GM12878 (cell line): ENCODE data around the gene FITM1. TPM values are rescaled to one million over a fixed set of nuclear protein-coding genes. Genes with fewer than 3 reads are reported as not detected.

ENCODE experiments used
- ATAC-seq: fragments of 200-7000 bp; cut with Tn5 transposase; 3 replicates; pipeline ENCODE4 v1.9.1; 2020; ENCODE audit warnings: mild to moderate bottlenecking, moderate library complexity
- BruUV-seq: library from RNA; stranded (reverse); fragments of 400-500 nt; replicated peaks from 2 replicates; lab custom pipeline; 2021; lab: Mats Ljungman, UMichigan
- CTCF ChIA-PET: fragments of 300-600 bp; sonication (Branson Sonifier 250); formaldehyde crosslinking; extraction: SDS; loops from one replicate; lab custom pipeline; 2021; ENCODE audit warnings: inconsistent platforms; lab: Yijun Ruan, JAX
- POLR2A ChIA-PET: fragments of 350-600 bp; formaldehyde crosslinking; extraction: SDS; loops from one replicate; lab custom pipeline; 2021; ENCODE audit warnings: inconsistent platforms; lab: Charles Lee
- RAD21 ChIA-PET: fragments of 300-600 bp; sonication (Branson Sonifier 250); formaldehyde crosslinking; loops from one replicate; lab custom pipeline; 2023; ENCODE audit warnings: antibody characterized with exemption; ENCODE audit not compliant: unreplicated experiment; lab: Charles Lee
- SMC1A ChIA-PET: fragments of 300-600 bp; sonication (Branson Sonifier 250); formaldehyde crosslinking; loops from one replicate; lab custom pipeline; 2023; ENCODE audit not compliant: unreplicated experiment, uncharacterized antibody; lab: Charles Lee
- DNase-seq: peaks from one replicate; pipeline ENCODE4 v3.0.0-alpha.2; 2011; ENCODE audit warnings: low read depth, low spot score
- FAIRE-seq: peaks from 3 replicates; lab custom pipeline; 2011; peaks lifted over from hg19 to GRCh38; lab: Jason Lieb, UNC
- H2AFZ ChIP-seq: 2 replicates; pipeline ENCODE4 v1.6.0; 2011; ENCODE audit warnings: low read depth, low read length, control low read depth; ENCODE audit not compliant: control insufficient read depth
- H3K27ac ChIP-seq: 2 replicates; pipeline ENCODE4 v1.5.1; 2011; ENCODE audit warnings: control low read depth; ENCODE audit not compliant: control insufficient read depth, insufficient read depth
- H3K27me3 ChIP-seq, 2 experiments: replicated peaks in 1 of 2; 2 replicates each; pipeline versions ENCODE4 v1.6.0 to v1.6.1; 2011; ENCODE audit warnings: low read length in 1 of 2; ENCODE audit not compliant: control insufficient read depth in 2 of 2, insufficient read depth in 2 of 2
- H3K36me3 ChIP-seq, 2 experiments: 2 replicates each; pipeline ENCODE4 v1.5.1; 2011; ENCODE audit warnings: low read length in 1 of 2; ENCODE audit not compliant: control insufficient read depth in 2 of 2, insufficient read depth in 2 of 2
- H3K4me1 ChIP-seq: 2 replicates; pipeline ENCODE4 v1.6.1; 2011; ENCODE audit warnings: mild to moderate bottlenecking, low read length, moderate library complexity, mixed read lengths; ENCODE audit not compliant: control insufficient read depth, insufficient read depth
- H3K4me2 ChIP-seq: 2 replicates; pipeline ENCODE4 v1.6.0; 2011; ENCODE audit warnings: control low read depth; ENCODE audit not compliant: control insufficient read depth, insufficient read depth
- H3K4me3 ChIP-seq: fragments of 200-600 bp; sonication (generic); 2 replicates; pipeline ENCODE4 v1.5.1; 2016
- H3K79me2 ChIP-seq: 2 replicates; pipeline ENCODE4 v1.6.0; 2011; ENCODE audit warnings: low read length; ENCODE audit not compliant: control insufficient read depth, insufficient read depth
- H3K9ac ChIP-seq: 2 replicates; pipeline ENCODE4 v1.8.0; 2011; ENCODE audit warnings: low read length, control low read depth, mixed read lengths; ENCODE audit not compliant: control insufficient read depth, insufficient read depth
- H3K9me3 ChIP-seq: replicated peaks from 3 replicates; pipeline ENCODE4 v1.5.1; 2011; ENCODE audit warnings: mild to moderate bottlenecking, low read length; ENCODE audit not compliant: control insufficient read depth, insufficient read depth
- H4K20me1 ChIP-seq: 2 replicates; pipeline ENCODE4 v1.6.0; 2011; ENCODE audit not compliant: control insufficient read depth, insufficient read depth
- EED ChIP-seq: sonication (generic); IDR thresholded peaks from 2 replicates; pipeline ENCODE4 v1.6.1; 2016; ENCODE audit warnings: antibody characterized with exemption, low read depth
- MTA2 ChIP-seq: fragments of 450-650 bp; IDR thresholded peaks from 2 replicates; pipeline ENCODE4 v1.6.1; 2016; ENCODE audit warnings: low read depth, mild to moderate bottlenecking, moderate library complexity
- ZNF217 ChIP-seq: fragments of 450-650 bp; IDR thresholded peaks from 2 replicates; pipeline ENCODE4 v1.6.1; 2017; ENCODE audit warnings: antibody characterized with exemption, mild to moderate bottlenecking
- WGBS: methylation state at CpG from one replicate; pipeline ENCODE4 v1.1.6; 2016; ENCODE audit warnings: low lambda C conversion rate; ENCODE audit not compliant: insufficient replicate concordance, insufficient coverage; ENCODE audit errors: missing lambda C conversion rate; 5-methylcytosine and 5-hydroxymethylcytosine counted together
- in situ Hi-C: fragments of 300-500 bp; cut with MboI; formaldehyde crosslinking; loops from 9 replicates; pipeline ENCODE4 v1.14.3; 2018; ENCODE audit warnings: mixed read lengths
- intact Hi-C: fragments of 100-400 bp; cut with micrococcal nuclease; formaldehyde crosslinking; loops from one replicate; pipeline ENCODE4 v1.14.2; 2022; ENCODE audit not compliant: unreplicated experiment
- polyA plus RNA-seq, 11 experiments: library from polyadenylated mRNA; depleted of rRNA in 4 of 11; unstranded in 6 of 11; stranded (reverse) in 5 of 11; fragments of >200 nt; fragmentation: Nextera tagmentation in 4 of 11; fragmentation: Illumina TruSeq in 1 of 11; extraction: Ambion mirVana in 4 of 11; extraction: Trizol in 1 of 11; gene quantifications; 1 replicate in 1 of 11; 2 replicates in 10 of 11; pipeline versions ENCODE4 v1.2.1 to v1.2.3, GENCODE V29; 2011 to 2016; ENCODE audit warnings: inconsistent platforms in 2 of 11, missing spikeins in 2 of 11, low read depth in 1 of 11
- total RNA-seq, 4 experiments: library from RNA; depleted of rRNA in 3 of 4; stranded (reverse); fragments of >200 nt in 3 of 4; fragmentation: Illumina TruSeq in 1 of 4; extraction: Trizol in 1 of 4; gene quantifications; 2 replicates each; pipeline versions ENCODE4 v1.2.1 to v1.2.3, GENCODE V29; 2013 to 2021
- TF ChIP-seq, protein P1 (sequence below): fragments of 450-650 bp; formaldehyde crosslinking; IDR thresholded peaks from 2 replicates; pipeline ENCODE4 v1.4.0; 2022; ENCODE audit warnings: mild to moderate bottlenecking, moderate library complexity
- TF ChIP-seq, protein P2 (sequence below): fragments of 150-350 bp; IDR thresholded peaks from 2 replicates; pipeline ENCODE4 v1.6.1; 2014; ENCODE audit warnings: mild to moderate bottlenecking, low read depth, low read length
- TF ChIP-seq, protein P3 (sequence below): IDR thresholded peaks from 2 replicates; pipeline ENCODE4 v1.6.1; 2011; ENCODE audit warnings: low read depth, mild to moderate bottlenecking, low read length, moderate library complexity, borderline replicate concordance; ENCODE audit errors: extremely low read depth
- TF ChIP-seq, protein P4 (sequence below): IDR thresholded peaks from 2 replicates; pipeline ENCODE4 v1.6.1; 2011; ENCODE audit warnings: borderline replicate concordance, low read depth, mild to moderate bottlenecking, moderate library complexity, mixed read lengths, low read length; ENCODE audit not compliant: insufficient read depth; ENCODE audit errors: extremely low read length
- TF ChIP-seq, protein P5 (sequence below): IDR thresholded peaks from 2 replicates; pipeline ENCODE4 v1.6.1; 2012; ENCODE audit warnings: low read depth, low read length, improper control_type of control experiment
- TF ChIP-seq, protein P6 (sequence below): fragments of 450-650 bp; IDR thresholded peaks from 2 replicates; pipeline ENCODE4 v1.6.1; 2016; ENCODE audit warnings: mild to moderate bottlenecking
- TF ChIP-seq, protein P7 (sequence below): fragments of 450-650 bp; conservative IDR thresholded peaks from 2 replicates; pipeline ENCODE4 v1.6.1; 2017; ENCODE audit warnings: mild to moderate bottlenecking, moderate library complexity

Gene FITM1
- total and polyA plus RNA-seq, 10 of the 15 experiments (the other 5 are each of a cell fraction or from before 2014, with no cell fraction given) = 0.11 to 1.9 (median 0.45) TPM; not detected in 2

DNA sequence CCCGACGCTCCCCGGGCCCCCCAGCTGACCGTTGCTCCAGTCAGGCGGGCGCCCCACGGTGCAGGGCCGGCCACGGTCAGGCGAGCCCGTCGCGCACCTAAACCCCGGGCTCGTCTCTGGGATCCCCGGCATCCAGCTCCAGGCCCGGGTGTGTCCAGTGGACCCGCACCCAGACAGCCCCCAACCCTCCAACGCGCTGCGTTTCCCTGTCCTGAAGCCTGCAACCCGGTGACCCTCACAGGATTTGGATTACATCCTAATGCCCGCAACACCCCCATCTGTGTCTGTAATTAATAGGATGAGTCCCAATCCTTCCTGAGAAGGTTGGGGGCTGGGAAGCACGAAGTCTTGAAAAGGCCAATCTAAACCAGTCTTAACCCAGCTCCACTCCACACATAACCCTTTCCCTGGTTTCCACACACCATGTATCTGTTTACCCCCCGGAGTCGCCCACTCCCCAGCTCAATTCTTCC is 48.7 kb upstream of the FITM1 start:
- H3K9me3 ChIP-seq = no peaks in the 10 kb centered on the region
- peak overlapping the region; percentile 83 for H3K4me2 ChIP-seq
- ChIA-PET RAD21 (interaction anchor here (1.5 to 4.6 kb wide), 6 partner anchors 10 to 79 kb away, joined by 3 to 39 read pairs (median 14); partner anchors contain the start of genes CARMIL3, DCAF11, IRF9 and NRL), CTCF (interaction anchor here (0.6 to 4.9 kb wide), 10 partner anchors 7 to 226 kb away, joined by 3 to 71 read pairs (median 5); partner anchors contain the start of genes CHMP4A, CIDEB, PCK2 and PSME2), SMC1A (interaction anchor here (0.9 to 5.2 kb wide), 4 partner anchors 10 to 80 kb away, joined by 4 to 51 read pairs (median 10); partner anchors contain the start of gene PCK2), POLR2A (interaction anchor here (0.9 to 4.2 kb wide), 11 partner anchors 10 to 161 kb away, joined by 3 to 33 read pairs (median 6); partner anchors contain the start of genes CHMP4A, CPNE6, DCAF11 and NRL)
- intact Hi-C loops = no loop called here
- peak overlapping the region; percentile 78 for H2AFZ ChIP-seq
- in situ Hi-C loops = no loop called here
- ATAC-seq (no peak), FAIRE-seq (no peak), DNase-seq (no peak)
- H3K36me3 ChIP-seq = no peaks in the 10 kb centered on the region
- H3K9ac ChIP-seq = no peak overlapping the region; the same call in 1 of the 2 replicates
- H3K4me3 ChIP-seq = peak overlapping the region; percentile 63; the same call in 1 of the 2 replicates
- WGBS = 35% methylated on average over 14 of the region's 26 CpGs
- H3K27me3 ChIP-seq = no peaks in the 10 kb centered on the region
- BruUV-seq = no TSS peak
- H3K79me2 ChIP-seq = no peaks in the 10 kb centered on the region
- H3K4me1 ChIP-seq = peaks cover 13% of the 10 kb centered on the region
- H4K20me1 ChIP-seq = no peaks in the 10 kb centered on the region
- no peak overlapping the region; the same call in 1 of the 2 replicates for H3K27ac ChIP-seq
- TF ChIP-seq EED (no peak), ZNF217 (no peak), MTA2 (no peak)
- TF ChIP-seq, protein P1, sequence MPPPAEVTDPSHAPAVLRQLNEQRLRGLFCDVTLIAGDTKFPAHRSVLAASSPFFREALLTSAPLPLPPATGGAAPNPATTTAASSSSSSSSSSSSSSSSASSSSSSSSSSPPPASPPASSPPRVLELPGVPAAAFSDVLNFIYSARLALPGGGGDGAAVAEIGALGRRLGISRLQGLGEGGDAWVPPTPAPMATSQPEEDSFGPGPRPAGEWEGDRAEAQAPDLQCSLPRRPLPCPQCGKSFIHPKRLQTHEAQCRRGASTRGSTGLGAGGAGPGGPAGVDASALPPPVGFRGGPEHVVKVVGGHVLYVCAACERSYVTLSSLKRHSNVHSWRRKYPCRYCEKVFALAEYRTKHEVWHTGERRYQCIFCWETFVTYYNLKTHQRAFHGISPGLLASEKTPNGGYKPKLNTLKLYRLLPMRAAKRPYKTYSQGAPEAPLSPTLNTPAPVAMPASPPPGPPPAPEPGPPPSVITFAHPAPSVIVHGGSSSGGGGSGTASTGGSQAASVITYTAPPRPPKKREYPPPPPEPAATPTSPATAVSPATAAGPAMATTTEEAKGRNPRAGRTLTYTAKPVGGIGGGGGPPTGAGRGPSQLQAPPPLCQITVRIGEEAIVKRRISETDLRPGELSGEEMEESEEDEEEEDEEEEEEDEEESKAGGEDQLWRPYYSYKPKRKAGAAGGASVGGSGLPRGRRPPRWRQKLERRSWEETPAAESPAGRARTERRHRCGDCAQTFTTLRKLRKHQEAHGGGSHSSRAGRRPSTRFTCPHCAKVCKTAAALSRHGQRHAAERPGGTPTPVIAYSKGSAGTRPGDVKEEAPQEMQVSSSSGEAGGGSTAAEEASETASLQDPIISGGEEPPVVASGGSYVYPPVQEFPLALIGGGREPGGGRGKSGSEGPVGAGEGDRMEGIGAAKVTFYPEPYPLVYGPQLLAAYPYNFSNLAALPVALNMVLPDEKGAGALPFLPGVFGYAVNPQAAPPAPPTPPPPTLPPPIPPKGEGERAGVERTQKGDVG (CRISPR knock-in tag) = no peak
- TF ChIP-seq, protein P2, sequence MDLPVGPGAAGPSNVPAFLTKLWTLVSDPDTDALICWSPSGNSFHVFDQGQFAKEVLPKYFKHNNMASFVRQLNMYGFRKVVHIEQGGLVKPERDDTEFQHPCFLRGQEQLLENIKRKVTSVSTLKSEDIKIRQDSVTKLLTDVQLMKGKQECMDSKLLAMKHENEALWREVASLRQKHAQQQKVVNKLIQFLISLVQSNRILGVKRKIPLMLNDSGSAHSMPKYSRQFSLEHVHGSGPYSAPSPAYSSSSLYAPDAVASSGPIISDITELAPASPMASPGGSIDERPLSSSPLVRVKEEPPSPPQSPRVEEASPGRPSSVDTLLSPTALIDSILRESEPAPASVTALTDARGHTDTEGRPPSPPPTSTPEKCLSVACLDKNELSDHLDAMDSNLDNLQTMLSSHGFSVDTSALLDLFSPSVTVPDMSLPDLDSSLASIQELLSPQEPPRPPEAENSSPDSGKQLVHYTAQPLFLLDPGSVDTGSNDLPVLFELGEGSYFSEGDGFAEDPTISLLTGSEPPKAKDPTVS = no peak
- TF ChIP-seq, protein P3, sequence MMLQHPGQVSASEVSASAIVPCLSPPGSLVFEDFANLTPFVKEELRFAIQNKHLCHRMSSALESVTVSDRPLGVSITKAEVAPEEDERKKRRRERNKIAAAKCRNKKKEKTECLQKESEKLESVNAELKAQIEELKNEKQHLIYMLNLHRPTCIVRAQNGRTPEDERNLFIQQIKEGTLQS = no peak
- TF ChIP-seq, protein P4, sequence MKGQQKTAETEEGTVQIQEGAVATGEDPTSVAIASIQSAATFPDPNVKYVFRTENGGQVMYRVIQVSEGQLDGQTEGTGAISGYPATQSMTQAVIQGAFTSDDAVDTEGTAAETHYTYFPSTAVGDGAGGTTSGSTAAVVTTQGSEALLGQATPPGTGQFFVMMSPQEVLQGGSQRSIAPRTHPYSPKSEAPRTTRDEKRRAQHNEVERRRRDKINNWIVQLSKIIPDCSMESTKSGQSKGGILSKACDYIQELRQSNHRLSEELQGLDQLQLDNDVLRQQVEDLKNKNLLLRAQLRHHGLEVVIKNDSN = no peak
- TF ChIP-seq, protein P5, sequence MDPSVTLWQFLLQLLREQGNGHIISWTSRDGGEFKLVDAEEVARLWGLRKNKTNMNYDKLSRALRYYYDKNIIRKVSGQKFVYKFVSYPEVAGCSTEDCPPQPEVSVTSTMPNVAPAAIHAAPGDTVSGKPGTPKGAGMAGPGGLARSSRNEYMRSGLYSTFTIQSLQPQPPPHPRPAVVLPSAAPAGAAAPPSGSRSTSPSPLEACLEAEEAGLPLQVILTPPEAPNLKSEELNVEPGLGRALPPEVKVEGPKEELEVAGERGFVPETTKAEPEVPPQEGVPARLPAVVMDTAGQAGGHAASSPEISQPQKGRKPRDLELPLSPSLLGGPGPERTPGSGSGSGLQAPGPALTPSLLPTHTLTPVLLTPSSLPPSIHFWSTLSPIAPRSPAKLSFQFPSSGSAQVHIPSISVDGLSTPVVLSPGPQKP = no peak
- TF ChIP-seq, protein P6, sequence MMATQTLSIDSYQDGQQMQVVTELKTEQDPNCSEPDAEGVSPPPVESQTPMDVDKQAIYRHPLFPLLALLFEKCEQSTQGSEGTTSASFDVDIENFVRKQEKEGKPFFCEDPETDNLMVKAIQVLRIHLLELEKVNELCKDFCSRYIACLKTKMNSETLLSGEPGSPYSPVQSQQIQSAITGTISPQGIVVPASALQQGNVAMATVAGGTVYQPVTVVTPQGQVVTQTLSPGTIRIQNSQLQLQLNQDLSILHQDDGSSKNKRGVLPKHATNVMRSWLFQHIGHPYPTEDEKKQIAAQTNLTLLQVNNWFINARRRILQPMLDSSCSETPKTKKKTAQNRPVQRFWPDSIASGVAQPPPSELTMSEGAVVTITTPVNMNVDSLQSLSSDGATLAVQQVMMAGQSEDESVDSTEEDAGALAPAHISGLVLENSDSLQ = no peak
- TF ChIP-seq, protein P7, sequence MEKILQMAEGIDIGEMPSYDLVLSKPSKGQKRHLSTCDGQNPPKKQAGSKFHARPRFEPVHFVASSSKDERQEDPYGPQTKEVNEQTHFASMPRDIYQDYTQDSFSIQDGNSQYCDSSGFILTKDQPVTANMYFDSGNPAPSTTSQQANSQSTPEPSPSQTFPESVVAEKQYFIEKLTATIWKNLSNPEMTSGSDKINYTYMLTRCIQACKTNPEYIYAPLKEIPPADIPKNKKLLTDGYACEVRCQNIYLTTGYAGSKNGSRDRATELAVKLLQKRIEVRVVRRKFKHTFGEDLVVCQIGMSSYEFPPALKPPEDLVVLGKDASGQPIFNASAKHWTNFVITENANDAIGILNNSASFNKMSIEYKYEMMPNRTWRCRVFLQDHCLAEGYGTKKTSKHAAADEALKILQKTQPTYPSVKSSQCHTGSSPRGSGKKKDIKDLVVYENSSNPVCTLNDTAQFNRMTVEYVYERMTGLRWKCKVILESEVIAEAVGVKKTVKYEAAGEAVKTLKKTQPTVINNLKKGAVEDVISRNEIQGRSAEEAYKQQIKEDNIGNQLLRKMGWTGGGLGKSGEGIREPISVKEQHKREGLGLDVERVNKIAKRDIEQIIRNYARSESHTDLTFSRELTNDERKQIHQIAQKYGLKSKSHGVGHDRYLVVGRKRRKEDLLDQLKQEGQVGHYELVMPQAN = no peak
